ENCODE data around the gene ITGA8. TPM values are rescaled to one million over a fixed set of nuclear protein-coding genes. Genes with fewer than 3 reads are reported as not detected.

Gene ITGA8
- total and polyA plus RNA-seq, 8 donors: 1.7 to 55.8 (median 22.0) TPM

DNA sequence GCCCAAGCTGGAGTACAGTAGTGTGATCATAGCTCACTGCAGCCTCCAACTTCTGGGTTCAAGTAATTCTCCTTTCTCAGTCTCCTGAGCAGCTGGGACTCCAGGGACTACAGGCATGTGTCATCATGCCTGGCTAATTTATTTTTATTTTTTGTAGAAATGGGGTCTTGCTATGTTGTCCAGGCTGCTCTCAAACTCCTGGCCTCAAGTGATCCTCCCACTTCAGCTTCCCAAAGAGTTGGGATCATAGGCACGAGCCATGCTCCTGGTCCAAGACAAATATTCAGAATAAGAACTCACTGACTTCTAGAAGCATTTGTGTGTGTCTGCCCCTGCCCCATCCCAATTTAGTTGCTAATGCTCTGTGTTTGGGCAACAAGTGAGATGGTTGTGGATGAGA, 151.8 kb downstream of the ITGA8 start:
- H3K9me3 ChIP-seq: no peaks in the 10 kb centered on the region
- H3K4me1 ChIP-seq: peaks cover 0 to 10% (median 4%) of the 10 kb centered on the region in 4 donors
- WGBS, 5 donors: 60 to 89% (median 78%) methylated on average over 1 of the region's 1 CpG
- no peaks in the 10 kb centered on the region for H3K36me3 ChIP-seq
- H3K27me3 ChIP-seq: no peaks in the 10 kb centered on the region
- intact Hi-C loops (cut with DNase I; ENCODE audit: low total_unique reads): no loop called here
- no peak overlapping the region for H3K27ac ChIP-seq
- DNase-seq: no peak
- H3K4me3 ChIP-seq: no peak overlapping the region
- TF ChIP-seq POLR2AphosphoS5 (IDR thresholded peaks at IDR 0.05): no peak
- no peak for TF ChIP-seq POLR2A (IDR thresholded peaks at IDR 0.05)
- TF ChIP-seq CTCF (IDR thresholded peaks at IDR 0.05): no peak
- TF ChIP-seq EP300 (IDR thresholded peaks at IDR 0.05): no peak

- no peak overlapping the region for H3K4me3 ChIP-seq
- WGBS, 5 donors: 92 to 100% (median 100%) methylated on average over 1 of the region's 1 CpG
- intact Hi-C loops (cut with DNase I; ENCODE audit: low total_unique reads): no loop called here
Observed at GRCh38 chr10:15563246-15563645, 156.5 kb downstream of the ITGA8 start.

DNA sequence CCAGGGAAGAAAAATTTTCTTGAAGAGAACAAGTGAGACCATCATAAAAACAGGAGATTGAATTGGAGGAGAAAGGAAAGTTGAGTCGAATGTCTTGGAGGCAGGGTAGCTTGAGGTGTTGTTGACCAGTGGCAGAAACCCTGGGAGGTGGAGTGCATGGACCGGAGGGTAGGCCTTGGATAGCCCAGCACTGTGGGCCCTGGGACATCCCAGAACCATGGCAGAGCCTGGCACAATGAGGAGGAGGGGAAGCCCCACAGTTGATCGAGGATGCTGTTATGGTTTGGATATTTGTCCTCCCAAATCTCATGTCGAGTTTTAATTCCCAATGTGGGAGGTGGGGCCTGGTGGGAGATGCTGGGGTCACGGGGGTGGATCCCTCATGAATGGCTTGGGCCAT, 157.1 kb downstream of the ITGA8 start:
- intact Hi-C loops (cut with DNase I; ENCODE audit: low total_unique reads): no loop called here
- no peak for DNase-seq
- Histone ChIP-seq H3K4me3 (no peak overlapping the region), H3K4me1 (no peaks in the 10 kb centered on the region), H3K9me3 (no peaks in the 10 kb centered on the region), H3K27me3 (no peaks in the 10 kb centered on the region), H3K36me3 (peaks cover 0 to under 1% (median 0%) of the 10 kb centered on the region in 4 donors), H3K27ac (no peak overlapping the region)
- 67 to 79% (median 78%) methylated on average over 5 of the region's 5 CpGs for WGBS, 5 donors
- TF ChIP-seq CTCF (IDR thresholded peaks at IDR 0.05) (no peak), POLR2A (IDR thresholded peaks at IDR 0.05) (no peak), EP300 (IDR thresholded peaks at IDR 0.05) (no peak), POLR2AphosphoS5 (IDR thresholded peaks at IDR 0.05) (no peak)

More at GRCh38 chr10:15563246-15563645, 156.5 kb downstream of the ITGA8 start:
- no peak overlapping the region for H3K27ac ChIP-seq
- no peaks in the 10 kb centered on the region for H3K9me3 ChIP-seq
- TF ChIP-seq EP300 (IDR thresholded peaks at IDR 0.05) (no peak), POLR2AphosphoS5 (IDR thresholded peaks at IDR 0.05) (no peak), POLR2A (IDR thresholded peaks at IDR 0.05) (no peak), CTCF (IDR thresholded peaks at IDR 0.05) (no peak)
- no peaks in the 10 kb centered on the region for H3K36me3 ChIP-seq
- H3K4me1 ChIP-seq: no peaks in the 10 kb centered on the region
- H3K27me3 ChIP-seq: no peaks in the 10 kb centered on the region
- DNase-seq: no peak

GRCh38 chr10:15562116-15562515, 157.6 kb downstream of the ITGA8 start:
- no peak for TF ChIP-seq CTCF (IDR thresholded peaks at IDR 0.05)
- no peak for TF ChIP-seq POLR2AphosphoS5 (IDR thresholded peaks at IDR 0.05)
- TF ChIP-seq EP300 (IDR thresholded peaks at IDR 0.05): no peak
- no peak for TF ChIP-seq POLR2A (IDR thresholded peaks at IDR 0.05)

More at GRCh38 chr10:15562116-15562515, 157.6 kb downstream of the ITGA8 start:
- intact Hi-C loops (cut with DNase I; ENCODE audit: low total_unique reads): no loop called here
- Histone ChIP-seq H3K9me3 (no peaks in the 10 kb centered on the region), H3K27ac (no peak overlapping the region), H3K4me3 (no peak overlapping the region), H3K27me3 (no peaks in the 10 kb centered on the region), H3K4me1 (no peaks in the 10 kb centered on the region), H3K36me3 (peaks cover 0 to 5% (median 0%) of the 10 kb centered on the region in 4 donors)
- 78 to 95% (median 86%) methylated on average over 10 of the region's 10 CpGs for WGBS, 5 donors
- DNase-seq: no peak

Data from stomach (tissue), 9 donors.